ENCODE results near the gene TCP11L1. TPM values are rescaled to one million over a fixed set of nuclear protein-coding genes. Genes with fewer than 3 reads are reported as not detected.

Gene TCP11L1
- total RNA-seq, 1 donor from 2014 or later = 24.2 TPM

DNA sequence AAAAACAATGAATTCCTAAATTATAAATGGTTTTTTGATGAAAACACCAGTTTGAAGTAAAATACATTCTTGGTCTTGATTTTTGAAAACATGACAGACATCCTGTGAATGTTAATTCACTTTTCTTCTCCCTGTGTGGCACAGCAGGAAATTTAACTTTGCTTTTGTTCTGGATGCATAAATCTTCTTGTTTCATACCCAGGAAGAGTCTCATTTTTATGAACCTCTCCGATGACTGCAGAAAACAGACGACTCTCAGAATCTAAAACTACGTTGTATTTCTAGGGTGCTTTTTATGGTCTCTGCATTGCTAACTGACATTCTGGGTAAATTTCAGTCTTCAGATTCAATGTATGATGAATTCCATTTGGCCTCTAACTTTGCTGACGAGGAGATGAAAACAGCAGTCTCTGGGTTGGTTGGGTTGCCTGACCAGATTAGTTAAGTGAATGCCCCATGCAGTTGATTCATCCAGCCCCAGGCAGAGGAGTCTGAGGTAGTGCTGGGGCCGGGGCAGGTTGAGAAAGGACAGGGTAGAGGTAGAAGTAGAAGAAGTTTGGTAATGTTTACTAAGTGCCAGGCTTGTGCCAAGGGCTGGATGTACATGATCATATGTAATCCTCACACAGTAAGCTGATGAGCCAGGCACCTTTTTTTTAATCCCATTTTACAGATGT is 20.1 kb downstream of the TCP11L1 start:
- H3K36me3 Mint-ChIP-seq (ENCODE audit: unreplicated experiment) = peaks cover 36% of the 10 kb centered on the region
- no peaks in the 10 kb centered on the region for H3K9me3 Mint-ChIP-seq (ENCODE audit: unreplicated experiment)
- no peak overlapping the region for H3K4me3 Mint-ChIP-seq (ENCODE audit: unreplicated experiment)
- no peak for DNase-seq (ENCODE audit: extremely low spot score, unreplicated experiment)
- TF ChIP-seq, protein P1, sequence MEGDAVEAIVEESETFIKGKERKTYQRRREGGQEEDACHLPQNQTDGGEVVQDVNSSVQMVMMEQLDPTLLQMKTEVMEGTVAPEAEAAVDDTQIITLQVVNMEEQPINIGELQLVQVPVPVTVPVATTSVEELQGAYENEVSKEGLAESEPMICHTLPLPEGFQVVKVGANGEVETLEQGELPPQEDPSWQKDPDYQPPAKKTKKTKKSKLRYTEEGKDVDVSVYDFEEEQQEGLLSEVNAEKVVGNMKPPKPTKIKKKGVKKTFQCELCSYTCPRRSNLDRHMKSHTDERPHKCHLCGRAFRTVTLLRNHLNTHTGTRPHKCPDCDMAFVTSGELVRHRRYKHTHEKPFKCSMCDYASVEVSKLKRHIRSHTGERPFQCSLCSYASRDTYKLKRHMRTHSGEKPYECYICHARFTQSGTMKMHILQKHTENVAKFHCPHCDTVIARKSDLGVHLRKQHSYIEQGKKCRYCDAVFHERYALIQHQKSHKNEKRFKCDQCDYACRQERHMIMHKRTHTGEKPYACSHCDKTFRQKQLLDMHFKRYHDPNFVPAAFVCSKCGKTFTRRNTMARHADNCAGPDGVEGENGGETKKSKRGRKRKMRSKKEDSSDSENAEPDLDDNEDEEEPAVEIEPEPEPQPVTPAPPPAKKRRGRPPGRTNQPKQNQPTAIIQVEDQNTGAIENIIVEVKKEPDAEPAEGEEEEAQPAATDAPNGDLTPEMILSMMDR (IDR thresholded peaks at IDR 0.05) = no peak
- no peaks in the 10 kb centered on the region for H3K27me3 Mint-ChIP-seq (ENCODE audit: unreplicated experiment)
- no peak overlapping the region for H3K27ac Mint-ChIP-seq (ENCODE audit: unreplicated experiment)
- H3K4me1 Mint-ChIP-seq (ENCODE audit: unreplicated experiment) = peaks cover 21% of the 10 kb centered on the region

DNA sequence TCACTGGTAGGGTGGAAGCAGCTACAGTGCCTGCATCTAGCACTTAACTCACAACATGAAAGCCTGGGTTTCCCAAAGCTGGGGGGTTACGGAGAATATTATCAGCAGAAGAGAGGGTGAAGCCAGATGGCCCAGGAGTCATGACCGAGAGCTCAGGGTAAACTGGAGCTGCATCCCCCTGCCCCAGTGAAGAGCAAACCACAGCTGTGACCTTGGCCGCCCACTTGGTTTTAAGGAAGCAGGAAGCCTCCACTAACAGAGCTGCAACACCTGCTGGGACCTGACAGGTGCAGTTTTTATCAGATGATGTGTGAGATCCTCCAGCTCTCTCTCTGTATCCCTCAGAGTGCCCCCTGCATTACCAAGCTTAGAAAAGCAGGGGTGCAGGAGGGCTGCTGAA is 20.9 kb downstream of the TCP11L1 start:
- no peak overlapping the region for H3K4me3 Mint-ChIP-seq (ENCODE audit: unreplicated experiment)
- H3K9me3 Mint-ChIP-seq (ENCODE audit: unreplicated experiment) = no peaks in the 10 kb centered on the region
- peaks cover 21% of the 10 kb centered on the region for H3K4me1 Mint-ChIP-seq (ENCODE audit: unreplicated experiment)
- TF ChIP-seq, protein P1 (IDR thresholded peaks at IDR 0.05) = no peak
- H3K36me3 Mint-ChIP-seq (ENCODE audit: unreplicated experiment) = peaks cover 31% of the 10 kb centered on the region
- no peaks in the 10 kb centered on the region for H3K27me3 Mint-ChIP-seq (ENCODE audit: unreplicated experiment)
- DNase-seq (ENCODE audit: extremely low spot score, unreplicated experiment) = no peak
- H3K27ac Mint-ChIP-seq (ENCODE audit: unreplicated experiment) = no peak overlapping the region

DNA sequence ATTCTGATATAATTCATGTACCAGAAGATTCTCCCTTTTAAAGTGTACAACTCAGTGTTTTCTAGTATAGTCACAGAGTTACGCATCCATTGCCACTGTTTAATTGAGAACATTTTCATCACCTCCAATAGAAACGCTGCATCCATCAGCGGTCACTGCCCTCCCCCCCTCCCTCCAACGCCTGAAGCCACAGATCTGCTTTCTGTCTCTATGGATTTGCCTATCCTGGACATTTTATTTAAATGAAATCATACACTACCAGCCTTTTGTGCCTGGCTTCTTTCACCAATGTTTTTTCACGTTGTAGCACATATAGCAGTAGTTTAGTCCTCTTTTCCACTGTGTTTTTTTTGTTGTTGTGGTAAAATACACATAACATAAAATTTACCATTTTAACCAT is 22.8 kb downstream of the TCP11L1 start:
- Mint-ChIP-seq H3K27me3 (ENCODE audit: unreplicated experiment) (no peaks in the 10 kb centered on the region), H3K4me3 (ENCODE audit: unreplicated experiment) (no peak overlapping the region), H3K36me3 (ENCODE audit: unreplicated experiment) (peaks cover 40% of the 10 kb centered on the region), H3K9me3 (ENCODE audit: unreplicated experiment) (no peaks in the 10 kb centered on the region), H3K27ac (ENCODE audit: unreplicated experiment) (no peak overlapping the region), H3K4me1 (ENCODE audit: unreplicated experiment) (peaks cover 21% of the 10 kb centered on the region)
- TF ChIP-seq, protein P1 (IDR thresholded peaks at IDR 0.05) = no peak
- DNase-seq (ENCODE audit: extremely low spot score, unreplicated experiment) = no peak

DNA sequence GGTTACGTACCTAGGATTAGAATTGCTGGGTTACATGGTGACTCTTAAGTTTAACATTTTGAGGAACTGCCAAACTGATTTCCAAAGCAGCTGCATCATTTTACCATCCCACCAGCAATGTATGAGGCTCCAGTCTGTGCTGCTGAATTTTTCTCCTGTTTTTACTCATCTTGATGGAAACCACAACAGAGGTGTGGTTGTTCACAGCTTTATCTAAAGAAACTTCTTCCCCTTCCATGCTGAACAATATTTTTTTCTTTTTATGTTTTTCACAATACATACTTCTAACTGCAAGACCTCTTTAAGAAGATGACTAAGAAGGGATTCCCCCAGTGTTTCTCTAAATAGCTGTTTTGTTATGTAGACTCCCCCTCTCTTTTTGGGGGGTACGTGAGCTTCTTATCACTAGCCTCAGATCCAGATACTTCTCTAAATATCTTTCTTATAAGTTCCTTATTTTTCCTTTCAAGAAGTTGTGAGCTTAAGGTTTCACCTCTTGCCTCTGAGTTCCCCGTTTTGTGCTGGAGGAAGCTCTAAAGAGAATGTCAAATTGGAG is 24.0 kb downstream of the TCP11L1 start:
- H3K27ac Mint-ChIP-seq (ENCODE audit: unreplicated experiment) = peak overlapping the region; percentile 4
- no peak for DNase-seq (ENCODE audit: extremely low spot score, unreplicated experiment)
- no peaks in the 10 kb centered on the region for H3K27me3 Mint-ChIP-seq (ENCODE audit: unreplicated experiment)
- peaks cover 36% of the 10 kb centered on the region for H3K36me3 Mint-ChIP-seq (ENCODE audit: unreplicated experiment)
- H3K4me3 Mint-ChIP-seq (ENCODE audit: unreplicated experiment) = no peak overlapping the region
- H3K9me3 Mint-ChIP-seq (ENCODE audit: unreplicated experiment) = no peaks in the 10 kb centered on the region
- TF ChIP-seq, protein P1 (IDR thresholded peaks at IDR 0.05) = no peak
- H3K4me1 Mint-ChIP-seq (ENCODE audit: unreplicated experiment) = peaks cover 21% of the 10 kb centered on the region

DNA sequence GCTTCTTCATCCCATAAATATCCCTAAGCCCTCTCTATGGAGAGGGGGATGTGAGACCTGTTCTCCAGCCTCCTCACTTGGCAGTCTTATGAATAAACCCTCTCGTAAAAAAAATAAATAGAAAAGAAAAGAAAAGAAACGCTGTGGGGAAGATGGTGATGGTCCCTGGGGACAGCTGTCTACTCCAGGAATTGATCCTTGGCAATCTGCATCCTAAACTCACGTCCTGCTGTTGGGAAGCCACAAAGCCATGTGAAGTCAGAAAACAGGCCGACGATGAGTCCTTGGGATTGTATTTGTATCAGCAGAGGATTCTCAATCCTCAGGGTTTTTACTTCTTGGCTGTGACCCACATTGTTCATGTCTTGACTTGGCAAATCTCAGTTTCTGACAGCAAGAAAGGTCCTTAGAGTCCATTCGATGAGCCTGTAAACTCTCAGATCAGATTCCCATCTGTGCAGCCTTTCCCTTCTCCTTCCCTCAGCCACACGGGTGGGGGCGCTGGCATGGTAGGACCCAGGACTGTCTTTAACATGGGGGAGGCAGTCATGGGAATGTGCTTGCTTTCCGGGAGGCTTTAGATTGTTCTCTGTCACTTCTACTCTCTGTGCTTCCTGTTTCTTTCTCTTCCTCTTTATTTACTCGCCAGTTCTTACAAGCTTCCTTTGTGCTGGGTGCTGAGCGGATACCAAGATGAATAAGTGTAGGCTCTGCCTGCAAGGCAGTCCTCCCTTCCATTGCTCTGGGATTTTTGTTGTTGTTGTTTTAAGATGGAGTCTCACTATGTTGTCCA is 24.9 kb downstream of the TCP11L1 start:
- no peaks in the 10 kb centered on the region for H3K9me3 Mint-ChIP-seq (ENCODE audit: unreplicated experiment)
- H3K36me3 Mint-ChIP-seq (ENCODE audit: unreplicated experiment) = peaks cover 35% of the 10 kb centered on the region
- TF ChIP-seq, protein P1 (IDR thresholded peaks at IDR 0.05) = no peak
- DNase-seq (ENCODE audit: extremely low spot score, unreplicated experiment) = no peak
- peaks cover 21% of the 10 kb centered on the region for H3K4me1 Mint-ChIP-seq (ENCODE audit: unreplicated experiment)
- no peak overlapping the region for H3K27ac Mint-ChIP-seq (ENCODE audit: unreplicated experiment)
- no peaks in the 10 kb centered on the region for H3K27me3 Mint-ChIP-seq (ENCODE audit: unreplicated experiment)
- no peak overlapping the region for H3K4me3 Mint-ChIP-seq (ENCODE audit: unreplicated experiment)

Measured in osteocyte (in vitro differentiated cells).